GM06990 (cell line): Measurements from ENCODE around the gene KHDRBS2.

Experiments used
- DNase-seq: peaks from one replicate; pipeline ENCODE4 v3.0.0-alpha.2; 2011; ENCODE audit not compliant: insufficient read length; ENCODE audit errors: extremely low read depth
- H3K27me3 ChIP-seq: replicated peaks from 2 replicates; pipeline ENCODE4 v1.6.0; 2011; ENCODE audit warnings: low read length; ENCODE audit not compliant: control insufficient read depth, insufficient read depth
- H3K36me3 ChIP-seq: 2 replicates; pipeline ENCODE4 v1.5.1; 2011; ENCODE audit warnings: low read length; ENCODE audit not compliant: control insufficient read depth, insufficient read depth
- H3K4me3 ChIP-seq: replicated peaks from 2 replicates; pipeline ENCODE4 v1.5.1; 2011; ENCODE audit warnings: low read depth, mild to moderate bottlenecking, control low read depth, low read length
- CTCF ChIP-seq: IDR thresholded peaks from 2 replicates; pipeline ENCODE4 v1.5.1; 2011; ENCODE audit warnings: low read length, control low read depth, mild to moderate bottlenecking, inconsistent platforms; ENCODE audit not compliant: insufficient read depth, poor library complexity, severe bottlenecking

KHDRBS2 gene

GRCh38 chr6:62283365-62283764 is 2.7 kb downstream of the KHDRBS2 start:
- TF ChIP-seq CTCF = no peak
- Histone ChIP-seq H3K36me3 (no peaks in the 10 kb centered on the region), H3K4me3 (no peak overlapping the region), H3K27me3 (peaks cover 3% of the 10 kb centered on the region)
- no peak for DNase-seq

GRCh38 chr6:62280099-62280498 is 5.9 kb downstream of the KHDRBS2 start:
- Histone ChIP-seq H3K36me3 (no peaks in the 10 kb centered on the region), H3K27me3 (no peaks in the 10 kb centered on the region), H3K4me3 (no peak overlapping the region)
- TF ChIP-seq CTCF = no peak
- DNase-seq = no peak

GRCh38 chr6:62272114-62272513 is 13.9 kb downstream of the KHDRBS2 start:
- H3K4me3 ChIP-seq = no peak overlapping the region
- H3K36me3 ChIP-seq = no peaks in the 10 kb centered on the region
- DNase-seq = no peak
- H3K27me3 ChIP-seq = no peaks in the 10 kb centered on the region
- TF ChIP-seq CTCF = no peak

- Histone ChIP-seq H3K4me3 (no peak overlapping the region), H3K36me3 (no peaks in the 10 kb centered on the region), H3K27me3 (no peaks in the 10 kb centered on the region)
- no peak for TF ChIP-seq CTCF
- no peak for DNase-seq
Measured at GRCh38 chr6:62265906-62266525, 20.0 kb downstream of the KHDRBS2 start.

- DNase-seq = no peak
- H3K4me3 ChIP-seq = no peak overlapping the region
Measured at GRCh38 chr6:62262283-62262682, 23.7 kb downstream of the KHDRBS2 start.

More at GRCh38 chr6:62262283-62262682, 23.7 kb downstream of the KHDRBS2 start:
- Histone ChIP-seq H3K36me3 (no peaks in the 10 kb centered on the region), H3K27me3 (no peaks in the 10 kb centered on the region)
- TF ChIP-seq CTCF = no peak
